Omental fat pad (tissue), 4 donors: Measurements from ENCODE around the gene MCM5. TPM values are rescaled to one million over a fixed set of nuclear protein-coding genes. Genes with fewer than 3 reads are reported as not detected.

Experiments used
- ATAC-seq: fragments of 150-250 bp; one replicate; pipeline ENCODE4 v1.9.1; 2016; ENCODE audit warnings: mild to moderate bottlenecking, moderate library complexity; ENCODE audit not compliant: low FRiP score
- DNase-seq: peaks from one replicate; pipeline ENCODE4 v3.0.0-alpha.2; 2019; ENCODE audit warnings: low spot score
- CTCF ChIP-seq, 3 donors: fragments of 450-650 bp; IDR thresholded peaks; one replicate each; pipeline ENCODE4 v1.5.1; 2016 to 2017; ENCODE audit warnings: antibody characterized with exemption in 3 of 3, mild to moderate bottlenecking in 3 of 3, moderate library complexity in 2 of 3
- total RNA-seq, 4 donors: library from RNA; depleted of rRNA; stranded (reverse); fragments of >200 nt; gene quantifications; one replicate each; pipeline ENCODE4 v1.1.0, GENCODE V29; 2016

Gene MCM5
- total RNA-seq, 4 donors from 2014 or later = 10.5 to 22.5 (median 13.9) TPM

DNA sequence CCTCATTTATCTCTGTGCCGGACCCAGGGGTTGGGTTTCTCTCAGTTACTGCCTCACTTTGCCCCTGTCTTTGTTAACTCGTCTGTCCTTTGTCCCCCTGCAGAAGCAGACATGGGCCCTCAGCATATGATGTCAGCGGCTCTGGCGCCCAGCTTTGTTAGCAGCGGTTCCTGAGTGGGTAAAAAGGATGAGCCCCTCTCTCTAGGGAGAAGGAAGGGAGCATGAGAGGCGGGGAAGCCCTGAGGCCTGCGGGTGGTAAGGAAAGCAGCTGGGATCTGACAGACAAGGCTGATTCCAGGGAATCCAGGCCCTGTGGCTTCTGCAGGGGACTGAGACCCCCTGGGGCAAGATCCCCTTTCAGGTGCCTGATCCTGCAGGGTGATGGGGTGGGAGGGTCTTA lies 51.7 kb downstream of the MCM5 start:
- no peak for TF ChIP-seq CTCF (IDR thresholded peaks at IDR 0.05)
- DNase-seq = no peak
- no peak for ATAC-seq

DNA sequence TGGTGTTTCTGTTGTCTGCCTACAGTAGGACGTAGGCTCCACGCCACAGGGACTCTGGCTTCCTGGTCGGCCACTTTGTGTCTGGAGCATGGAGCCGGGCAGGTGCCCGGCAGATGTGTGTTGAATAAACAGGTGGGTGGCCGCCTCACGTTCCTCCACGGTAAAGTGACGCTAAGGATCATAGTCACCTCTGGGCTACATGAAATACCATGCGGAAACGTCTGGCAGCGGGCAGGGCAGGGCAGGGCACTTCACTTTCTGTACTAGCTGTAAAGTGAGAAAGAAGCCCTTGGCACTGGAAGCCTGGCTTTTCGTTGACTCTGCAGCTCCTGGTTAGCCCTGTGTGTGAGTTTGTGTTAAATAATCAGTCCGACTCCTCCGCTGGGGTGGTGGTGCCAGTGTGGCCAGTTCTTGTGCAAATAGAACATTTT lies 52.4 kb downstream of the MCM5 start:
- DNase-seq = no peak
- no peak for TF ChIP-seq CTCF (IDR thresholded peaks at IDR 0.05)
- no peak for ATAC-seq

- no peak for ATAC-seq
- TF ChIP-seq CTCF (IDR thresholded peaks at IDR 0.05) = no peak
Observed at GRCh38 chr22:35452810-35453743, 53.1 kb downstream of the MCM5 start.

DNA sequence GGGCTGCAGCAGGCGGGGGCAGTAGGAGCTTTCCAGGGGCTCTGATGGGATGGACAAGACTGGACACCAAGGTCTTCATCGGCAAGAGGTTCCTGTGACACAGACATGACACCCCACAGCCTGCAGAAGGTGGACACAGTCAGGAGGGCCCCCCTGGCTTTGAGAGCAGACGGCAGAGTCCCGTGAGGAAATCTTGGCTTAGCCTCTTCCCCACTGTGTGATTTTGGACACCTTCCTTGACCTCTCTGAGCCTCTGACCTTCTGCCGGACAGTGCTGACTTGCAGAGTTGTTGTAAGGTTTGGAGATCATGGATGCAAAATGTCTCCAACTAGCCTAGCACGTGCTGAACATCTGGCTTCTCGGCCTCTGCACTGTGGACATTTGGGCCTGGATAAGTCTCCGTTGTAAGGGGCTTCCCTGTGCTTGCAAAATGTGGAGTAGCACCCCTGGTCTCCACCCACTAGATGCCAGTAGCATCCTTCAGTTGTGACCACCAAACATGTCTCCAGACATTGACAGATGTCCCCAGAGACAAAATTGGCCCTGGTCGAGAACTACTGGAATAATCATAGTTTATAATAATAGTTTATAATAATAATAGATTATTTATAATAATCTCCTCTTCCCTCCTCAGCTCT lies 54.6 kb downstream of the MCM5 start:
- TF ChIP-seq CTCF (IDR thresholded peaks at IDR 0.05) = no peak
- no peak for ATAC-seq
- DNase-seq = no peak

More at GRCh38 chr22:35452810-35453743, 53.1 kb downstream of the MCM5 start:
- DNase-seq = no peak

- TF ChIP-seq CTCF (IDR thresholded peaks at IDR 0.05) = no peak
- ATAC-seq (no peak), DNase-seq (no peak)
Observed at GRCh38 chr22:35455529-35455928, 55.6 kb downstream of the MCM5 start.

GRCh38 chr22:35456757-35457156 lies 56.8 kb downstream of the MCM5 start:
- no peak for DNase-seq
- TF ChIP-seq CTCF (IDR thresholded peaks at IDR 0.05) = no peak
- ATAC-seq = no peak
